CD4-positive, alpha-beta T cell treated with Interleukin-4 for 1 hour (primary cell): Measurements from ENCODE around the gene S1PR3.

Source experiments
- DNase-seq, 2 donors: peaks; one replicate each; pipeline ENCODE4 v3.0.0-alpha.2; 2020 to 2022

S1PR3 gene

DNA sequence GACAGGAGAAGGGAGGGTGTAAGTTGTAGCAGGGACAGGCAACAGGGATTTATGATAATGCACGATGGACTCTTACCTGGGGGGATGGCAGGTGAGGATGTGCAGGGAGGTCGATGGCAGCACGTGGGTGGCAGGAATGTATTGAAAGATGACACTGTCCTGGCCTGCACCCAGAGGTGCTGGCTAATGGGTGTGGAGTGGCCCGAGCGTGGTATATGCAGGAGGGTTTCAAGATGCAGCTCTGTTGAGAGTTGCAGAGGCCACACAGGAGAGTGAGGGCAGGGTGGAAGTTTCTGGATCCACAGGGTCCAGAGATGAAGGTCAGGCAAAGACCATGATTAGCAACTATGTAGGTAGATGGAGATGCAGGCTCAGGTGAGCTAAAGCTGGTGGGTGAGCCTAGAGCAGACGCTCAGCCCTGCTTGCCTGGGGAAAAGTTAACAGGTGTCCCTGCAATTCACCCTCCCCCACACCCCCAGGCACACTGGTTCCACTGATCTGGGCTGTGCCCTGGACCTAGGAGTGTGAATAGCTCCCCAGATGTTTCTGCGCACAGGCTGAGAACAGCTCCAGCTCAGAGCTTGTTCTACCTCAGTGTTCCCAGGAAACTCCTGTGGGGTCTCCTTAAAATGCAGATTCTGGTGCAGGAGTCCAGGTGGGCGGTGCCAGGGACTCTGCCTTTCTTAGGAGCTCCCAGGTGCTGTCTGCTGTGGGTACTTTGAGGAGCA, 21.5 kb upstream of the S1PR3 start:
- DNase-seq: no peak

DNA sequence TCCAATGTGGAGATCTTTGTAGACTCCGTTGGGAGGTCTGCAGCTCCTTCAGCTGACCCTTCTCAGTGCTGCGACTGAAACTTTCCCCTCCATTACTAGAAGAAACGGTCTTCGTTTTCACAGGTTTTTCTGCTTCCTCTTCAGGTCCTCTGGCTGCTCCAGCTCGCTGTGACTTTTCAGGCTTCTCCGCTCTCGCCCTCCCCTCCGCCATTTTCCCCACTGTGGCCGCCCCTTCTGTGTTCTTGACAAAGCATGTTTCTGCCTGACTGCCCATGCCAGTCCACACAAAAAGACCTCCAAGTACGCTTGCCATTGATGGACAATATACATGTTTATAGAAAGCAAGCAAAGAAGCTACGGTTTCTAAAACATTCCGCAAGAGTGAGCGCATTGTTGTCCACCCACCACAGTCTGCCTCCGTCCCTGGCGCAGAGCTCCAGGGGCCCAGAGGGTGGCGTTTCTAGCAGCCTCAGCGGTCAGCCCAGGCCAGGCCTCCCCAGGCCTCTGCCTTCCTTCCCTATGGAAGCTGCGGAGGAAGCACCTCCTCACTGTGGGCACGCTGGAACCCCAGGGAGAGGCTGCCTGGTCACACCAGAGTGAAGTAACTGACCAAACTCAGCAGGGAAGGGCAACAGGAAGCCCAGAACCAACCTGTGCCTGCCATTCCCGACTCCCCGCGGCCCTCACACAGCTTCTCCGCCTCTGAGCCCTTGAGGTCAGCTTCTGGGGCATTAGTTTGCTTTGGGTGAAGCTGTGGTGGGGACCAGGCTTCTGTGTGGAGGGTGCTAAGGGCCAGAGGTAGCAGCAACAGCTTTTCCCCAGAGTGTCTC, 19.9 kb upstream of the S1PR3 start:
- DNase-seq: no peak

DNA sequence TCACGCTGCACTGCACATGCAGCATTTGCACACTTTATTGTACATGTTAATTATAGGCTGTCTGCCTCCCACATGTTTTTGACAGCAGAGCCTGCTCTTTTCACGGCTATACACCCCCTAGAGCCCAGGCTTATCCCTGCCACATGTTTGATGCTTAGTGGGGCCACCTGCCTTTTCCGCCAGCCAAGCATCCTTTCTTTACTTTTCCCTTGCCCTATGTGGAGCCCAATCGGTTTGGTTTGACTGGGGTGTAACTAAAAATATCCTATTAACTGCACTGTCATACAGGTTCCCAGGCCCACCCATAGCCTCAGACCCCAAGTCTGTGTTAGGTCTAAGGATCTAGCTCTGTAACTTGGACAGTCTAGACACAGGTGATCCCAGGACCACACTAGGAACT, 18.9 kb upstream of the S1PR3 start:
- DNase-seq: no peak

DNA sequence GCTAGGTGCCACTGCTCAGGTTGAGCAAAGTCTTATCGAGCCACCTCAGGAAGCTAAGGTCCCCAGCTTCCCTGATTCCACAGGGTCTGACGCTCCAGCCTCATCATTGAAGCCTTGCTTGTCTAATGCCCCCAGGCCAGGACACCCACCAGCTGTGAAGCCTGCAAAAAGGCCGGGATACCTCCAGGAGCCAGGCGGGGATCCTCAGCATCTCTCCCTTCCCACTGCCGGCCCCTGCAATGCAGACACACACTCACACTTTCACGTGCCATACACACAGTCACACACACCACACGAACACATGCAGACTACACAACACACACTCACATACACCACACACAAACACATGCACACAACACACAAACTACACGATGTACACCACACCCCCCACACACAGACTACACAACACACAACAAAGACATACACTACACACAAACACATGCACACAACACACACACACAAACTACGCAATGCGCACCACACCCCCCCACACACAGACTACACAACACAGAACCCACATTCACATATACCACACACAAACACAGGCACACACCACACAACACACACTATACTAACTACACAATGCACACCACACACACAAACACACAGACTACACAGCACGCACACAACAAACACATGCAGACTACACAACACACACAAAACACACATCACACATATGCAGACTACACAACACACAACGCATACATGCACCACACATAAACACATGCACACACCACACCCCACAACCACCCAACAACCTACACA, 17.8 kb upstream of the S1PR3 start:
- DNase-seq: no peak

DNA sequence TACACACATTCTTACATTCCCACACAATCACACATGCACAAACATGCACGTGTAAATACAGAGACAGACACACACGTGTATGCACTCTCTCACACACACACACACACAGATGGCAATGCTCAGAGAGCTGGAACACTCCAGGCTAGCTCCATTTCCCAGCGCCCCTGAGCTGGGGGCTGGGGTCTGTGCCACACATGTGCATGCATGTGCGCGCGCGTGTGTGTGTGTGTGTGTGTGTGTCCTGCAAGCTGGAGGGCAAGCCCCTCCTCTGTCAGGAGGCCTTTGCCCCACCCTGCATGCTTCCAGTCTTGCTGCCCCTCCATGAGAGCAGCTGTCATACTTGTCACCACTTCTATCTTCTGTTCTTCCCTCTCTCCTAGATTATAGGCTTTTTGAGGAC, 16.6 kb upstream of the S1PR3 start:
- no peak for DNase-seq

DNA sequence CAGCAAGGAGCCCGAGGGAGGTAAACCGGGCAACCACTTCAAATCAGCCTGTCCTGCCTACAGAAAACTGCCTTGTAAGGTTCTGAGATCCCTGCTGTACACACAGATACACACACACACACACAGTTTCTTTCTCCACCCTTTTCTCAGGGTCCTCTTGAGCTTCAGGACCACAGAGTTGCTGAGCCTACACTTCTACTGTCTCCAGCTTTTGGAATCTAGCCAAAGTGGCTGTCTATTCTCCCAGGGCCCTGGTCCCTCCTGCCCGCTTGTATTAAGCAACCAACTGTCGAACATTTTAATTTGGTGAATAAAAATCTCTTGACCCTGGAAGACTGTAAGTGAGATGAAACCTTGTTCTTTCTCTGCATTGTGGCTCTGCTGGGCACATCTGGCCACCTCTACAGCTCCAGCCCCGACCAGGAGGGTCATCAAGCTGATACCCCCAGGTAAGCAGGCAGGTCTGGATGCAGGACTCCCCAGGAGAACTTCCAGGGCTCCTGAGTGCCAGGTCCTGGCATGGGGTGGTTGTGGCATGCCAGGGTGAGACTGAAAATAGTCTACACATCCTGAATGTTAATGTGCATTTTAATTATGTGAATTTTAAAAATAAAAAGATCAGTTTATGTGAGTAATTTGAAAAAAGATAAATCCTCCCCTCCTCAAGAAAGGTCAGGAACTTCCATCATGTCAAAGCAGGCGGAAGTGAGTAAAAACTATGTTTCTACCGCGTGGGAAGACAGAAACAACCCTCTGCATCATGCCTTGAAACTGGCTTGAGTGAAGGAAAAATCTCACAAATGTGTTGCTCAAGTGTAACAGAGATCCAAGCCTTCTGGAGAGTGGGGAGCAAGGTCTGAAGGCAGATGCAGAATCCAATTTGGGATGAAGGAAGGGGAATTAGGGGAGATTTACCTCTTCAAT, 15.0 kb upstream of the S1PR3 start:
- DNase-seq: no peak

DNA sequence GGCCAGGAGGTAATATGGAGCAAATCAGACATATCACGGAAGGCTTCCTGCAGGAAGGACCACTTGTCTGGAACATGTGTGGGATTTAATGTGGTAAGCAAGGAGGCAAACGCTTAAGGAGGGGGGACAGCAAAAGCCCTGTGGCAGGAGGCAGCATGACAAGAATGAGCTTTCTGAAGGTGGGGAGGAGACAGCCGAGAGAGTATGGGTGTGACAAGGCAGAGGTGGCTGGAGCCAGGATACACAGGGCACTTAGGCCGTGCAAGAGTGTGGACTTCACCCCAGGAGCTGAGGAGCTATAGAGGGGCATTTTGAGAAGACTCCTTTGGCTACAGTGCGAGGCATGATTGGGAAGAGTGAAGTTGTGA, 14.4 kb upstream of the S1PR3 start:
- DNase-seq: no peak

DNA sequence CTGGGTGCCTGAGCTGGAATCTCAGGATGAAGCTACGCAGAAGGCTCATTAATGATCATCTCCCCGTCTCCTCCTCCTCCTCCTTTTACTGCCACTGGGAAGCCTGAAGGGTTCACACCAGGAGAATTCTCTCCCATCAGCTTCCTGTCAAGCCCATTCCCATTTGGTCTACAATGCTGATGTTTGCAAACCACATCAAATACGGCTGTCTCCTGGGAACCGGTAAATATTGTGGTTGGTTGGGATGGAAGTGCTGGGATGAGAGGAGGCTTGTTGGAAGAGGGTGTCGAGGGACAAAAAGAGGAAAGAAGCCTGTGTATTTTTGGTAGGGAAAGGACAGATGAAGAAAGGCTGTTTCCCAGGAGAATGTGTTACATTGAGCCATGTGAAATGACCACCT, 13.2 kb upstream of the S1PR3 start:
- no peak for DNase-seq

DNA sequence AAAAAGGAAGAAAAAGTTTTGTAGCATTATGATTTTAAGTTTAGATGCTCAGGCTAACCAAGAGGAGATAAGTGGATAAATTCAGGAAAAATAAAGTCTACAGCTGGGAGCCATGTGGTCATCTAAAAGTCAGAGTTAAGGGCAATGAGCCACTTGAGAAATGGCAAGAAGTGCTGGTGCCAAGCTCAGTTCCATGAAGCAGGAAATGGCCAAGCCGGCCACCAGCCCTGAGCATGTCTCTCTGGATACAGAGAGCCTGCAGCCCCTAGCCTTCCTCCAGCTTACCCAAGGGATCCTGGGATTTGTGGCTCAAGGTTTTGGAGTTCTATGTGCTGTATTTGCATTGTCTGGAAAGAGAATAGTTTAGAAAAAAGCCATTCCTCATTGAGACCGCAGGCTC, 12.2 kb upstream of the S1PR3 start:
- no peak for DNase-seq

DNA sequence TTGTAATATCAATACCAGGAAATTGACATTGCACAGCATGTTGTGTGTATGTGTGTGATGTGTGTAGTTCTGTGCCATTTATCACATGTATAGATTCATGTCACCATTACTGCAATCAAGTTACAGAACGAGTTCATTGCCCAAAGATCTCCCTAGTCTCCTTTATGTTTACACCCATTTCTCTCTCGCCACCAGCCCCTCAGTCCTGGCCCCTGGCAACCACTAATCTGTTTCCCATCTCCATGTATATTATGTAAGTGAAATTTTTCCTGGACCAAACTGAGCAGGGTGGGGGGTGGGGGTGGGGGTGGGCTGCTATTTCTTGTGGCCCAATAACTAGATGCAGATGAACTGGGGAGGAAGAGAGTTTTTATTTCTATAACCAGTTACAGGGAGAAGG, 11.5 kb upstream of the S1PR3 start:
- DNase-seq: no peak

DNA sequence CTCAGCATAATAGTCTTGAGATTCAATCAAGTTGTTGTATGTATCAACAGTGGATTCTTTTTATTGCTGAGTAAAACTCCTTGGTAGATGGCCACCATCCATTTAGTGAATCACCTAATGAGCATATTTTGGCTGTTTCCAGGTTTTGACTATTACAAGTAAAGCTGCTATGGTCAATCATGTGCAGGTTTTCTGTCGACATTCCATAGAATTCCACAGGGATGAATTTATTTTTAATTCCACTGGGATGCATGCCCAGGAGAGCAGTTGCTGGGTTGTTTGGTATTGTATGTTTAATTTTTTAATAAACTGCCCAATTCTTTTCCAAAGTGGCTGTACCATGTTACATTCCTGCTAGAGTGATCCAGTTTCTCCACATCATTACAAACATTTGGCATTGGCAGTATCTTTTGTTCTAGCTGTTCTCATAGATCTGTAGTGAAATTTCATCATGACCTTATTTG, 10.5 kb upstream of the S1PR3 start:
- no peak for DNase-seq

DNA sequence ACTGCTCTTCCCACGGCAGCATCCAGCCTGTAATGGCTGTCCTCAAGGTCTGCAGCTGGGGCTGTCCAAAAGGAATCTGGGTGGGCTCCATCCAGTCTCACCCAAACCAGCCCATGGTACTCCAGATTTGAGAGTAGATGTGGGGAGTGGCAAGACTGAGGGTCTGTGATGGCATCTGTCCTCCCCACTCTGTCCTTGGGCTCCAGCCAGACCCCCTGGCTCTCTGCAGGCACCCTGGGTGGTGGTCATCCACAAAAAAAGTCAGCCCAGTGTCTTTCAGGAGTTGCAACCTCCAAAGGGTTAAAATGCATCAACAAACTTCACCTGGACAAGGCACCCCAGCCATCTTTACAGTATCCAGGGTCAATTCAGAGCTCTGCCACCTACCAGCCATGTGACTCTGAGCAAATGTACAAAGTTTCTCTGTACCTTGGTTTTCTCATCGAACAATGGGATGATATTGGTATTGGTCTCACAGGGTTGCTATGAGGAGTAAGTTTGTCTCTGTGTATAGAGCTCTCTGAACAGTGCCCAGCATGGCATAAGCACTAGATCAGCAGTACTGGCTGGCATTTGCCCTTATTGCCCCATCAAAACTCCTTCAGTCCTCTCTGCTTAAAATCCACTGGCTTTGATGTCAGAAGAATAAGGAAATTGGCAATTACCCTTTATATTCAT, 7.3 kb upstream of the S1PR3 start:
- DNase-seq: no peak

DNA sequence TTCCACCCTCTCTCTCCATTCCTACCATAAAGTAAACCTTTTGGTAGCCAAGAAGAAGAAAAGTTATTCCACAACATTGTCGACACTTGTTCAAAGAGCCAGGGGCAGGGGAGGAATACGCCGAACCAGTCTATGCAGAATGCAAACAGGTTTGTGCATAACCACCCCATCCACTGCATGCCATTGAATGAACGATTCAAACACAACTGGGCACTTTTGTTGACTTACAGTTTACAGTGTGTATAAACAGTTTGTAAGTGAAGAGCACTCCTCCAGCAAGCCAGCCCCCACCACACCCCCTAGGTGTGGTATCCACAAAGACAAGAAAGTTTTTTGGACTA, 6.8 kb upstream of the S1PR3 start:
- DNase-seq: no peak

DNA sequence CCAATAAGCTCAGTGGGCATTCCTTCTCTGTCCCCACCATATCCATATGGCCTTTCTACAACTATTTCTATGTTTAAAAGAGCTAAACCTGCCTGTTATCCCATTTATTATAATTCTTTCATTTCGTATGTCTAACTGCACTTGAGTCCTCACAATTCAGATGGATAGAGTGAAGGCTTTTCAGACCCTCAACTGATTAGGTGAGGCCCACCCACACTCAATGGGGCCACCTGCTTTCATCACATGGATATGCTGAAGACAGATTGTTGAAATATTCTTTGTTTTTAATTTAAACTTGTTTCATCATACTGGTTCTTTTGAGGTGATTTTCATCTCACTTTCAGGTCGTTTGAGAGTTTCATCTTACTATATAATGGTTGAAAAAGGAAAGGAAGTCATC, 5.7 kb upstream of the S1PR3 start:
- DNase-seq: no peak

DNA sequence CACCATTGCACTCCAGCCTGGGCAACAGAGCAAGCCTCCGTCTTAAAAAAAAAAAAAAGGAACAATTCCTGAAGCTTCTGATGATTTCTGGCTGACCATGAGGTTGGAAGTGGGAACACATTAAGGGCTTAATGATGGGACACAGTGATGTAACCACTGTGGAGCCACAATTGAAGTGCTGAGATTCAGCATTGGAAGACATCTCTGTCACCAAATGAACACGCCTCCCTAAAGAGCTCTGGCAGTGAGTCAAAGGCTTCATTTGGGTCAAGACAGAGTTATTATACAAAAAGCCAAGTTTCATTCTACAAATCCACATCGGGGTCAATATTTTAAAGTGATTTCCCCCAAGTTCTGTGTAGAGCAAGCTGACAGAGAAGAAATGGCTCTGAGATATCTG, 4.5 kb upstream of the S1PR3 start:
- no peak for DNase-seq

DNA sequence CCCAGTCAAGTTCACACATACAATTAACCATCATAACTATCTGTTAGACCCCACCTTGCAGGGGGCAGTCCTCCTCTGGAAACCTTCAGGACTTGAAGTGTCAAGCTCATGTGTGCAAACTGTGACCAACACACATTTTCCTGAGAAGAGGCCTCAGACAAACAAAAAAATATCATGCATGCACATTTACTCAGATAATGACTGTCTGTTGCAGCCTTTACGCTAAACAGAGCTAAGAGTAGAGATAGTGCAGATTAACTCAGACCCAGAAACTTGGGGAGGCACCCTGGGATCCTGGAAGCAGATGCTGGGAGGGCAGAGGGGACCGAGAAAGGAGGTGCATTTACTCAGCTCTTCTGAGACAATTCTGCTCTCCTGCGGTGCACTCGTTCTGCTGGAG, 3.6 kb upstream of the S1PR3 start:
- no peak for DNase-seq

DNA sequence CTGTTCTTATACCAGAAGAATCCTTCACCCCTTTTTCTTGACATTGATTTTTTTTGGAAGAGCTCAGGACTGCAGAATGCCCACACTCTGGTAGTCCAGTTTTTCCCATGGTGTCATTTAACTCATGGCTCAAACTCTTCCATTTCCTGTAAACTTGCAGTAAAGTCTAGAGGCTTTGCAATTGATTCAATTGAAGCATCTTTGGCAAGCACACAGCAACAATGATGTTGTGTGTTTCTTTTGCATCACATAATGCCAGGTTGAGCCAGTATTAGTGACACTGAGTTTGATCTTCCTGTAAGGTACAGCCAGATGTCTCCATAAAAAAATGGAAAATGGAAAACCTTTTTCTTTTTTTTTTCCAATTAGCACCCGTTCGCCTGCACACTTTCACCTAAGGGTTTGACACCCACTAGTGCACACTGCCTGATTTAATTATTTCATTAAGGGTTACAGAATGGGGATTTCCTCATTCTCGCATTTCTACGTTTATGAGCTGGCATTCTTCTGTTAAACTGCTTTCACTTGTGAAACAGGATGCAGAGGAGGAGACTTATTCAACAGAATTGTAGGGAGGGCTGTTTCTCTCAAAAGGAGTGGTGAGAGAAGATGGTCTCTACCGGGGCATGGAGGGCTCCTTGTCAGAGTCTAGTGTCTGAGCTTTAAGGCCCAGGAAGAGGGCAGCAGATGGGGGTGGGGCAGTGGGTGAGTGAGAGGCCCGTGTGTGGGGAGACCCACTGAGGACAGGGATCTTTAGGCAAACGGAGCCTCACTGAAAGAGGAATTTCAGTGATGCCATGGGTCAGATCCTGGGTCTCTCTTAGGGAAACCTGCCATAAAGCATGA, 2.2 kb upstream of the S1PR3 start:
- peak in 1 of 2 donors; percentile 17 for DNase-seq

DNA sequence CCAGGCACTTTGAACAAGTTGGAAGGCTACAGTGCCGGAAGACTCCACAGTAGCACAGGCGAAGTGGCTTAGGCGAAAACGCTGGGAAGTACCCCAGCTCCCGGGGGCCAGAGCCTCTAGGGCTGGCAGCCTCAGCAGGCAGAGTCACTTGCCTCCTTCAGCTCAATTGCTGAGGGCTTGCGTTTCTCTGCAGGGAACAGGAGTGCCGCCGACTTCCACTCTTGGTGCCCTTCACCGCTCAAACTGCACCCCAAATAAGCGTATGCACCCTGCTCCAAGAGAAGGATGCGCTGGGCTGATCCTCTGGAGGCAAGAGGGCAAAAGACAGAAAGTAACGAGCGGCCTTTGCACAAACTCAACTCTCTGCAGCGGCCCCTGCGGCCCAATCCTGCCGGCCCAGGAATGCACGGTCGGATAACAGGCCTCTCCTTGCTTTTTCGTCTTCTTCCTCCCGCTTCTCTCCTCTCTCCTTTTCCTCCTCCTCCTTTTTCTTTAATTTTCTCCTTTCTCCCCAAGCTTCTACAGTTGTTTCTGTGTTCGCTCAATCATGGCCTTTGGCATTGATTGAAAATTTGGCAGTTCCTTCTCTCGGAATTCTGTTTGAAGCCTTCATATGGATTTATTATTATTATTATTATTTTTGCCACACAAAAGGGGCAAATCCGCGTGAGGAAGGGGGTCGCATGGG, 1.1 kb upstream of the S1PR3 start:
- no peak for DNase-seq

DNA sequence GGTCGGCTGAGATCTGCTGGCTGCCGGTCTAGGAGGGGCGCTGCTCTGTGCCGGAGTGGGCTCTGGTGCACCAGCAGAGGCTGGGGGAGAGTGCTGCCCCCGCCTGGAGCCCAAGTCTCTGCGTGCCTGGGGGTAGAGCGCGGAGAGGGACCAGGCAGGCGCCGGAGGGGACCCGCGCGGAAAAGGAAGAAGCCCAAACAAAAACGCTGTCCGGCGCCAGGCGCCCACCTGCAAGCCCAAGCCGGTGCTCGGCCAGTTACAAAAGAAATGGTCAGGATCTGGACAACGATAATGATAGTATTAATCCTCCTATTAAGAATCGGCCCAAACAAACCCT, 571 bp upstream of the S1PR3 start:
- no peak for DNase-seq

DNA sequence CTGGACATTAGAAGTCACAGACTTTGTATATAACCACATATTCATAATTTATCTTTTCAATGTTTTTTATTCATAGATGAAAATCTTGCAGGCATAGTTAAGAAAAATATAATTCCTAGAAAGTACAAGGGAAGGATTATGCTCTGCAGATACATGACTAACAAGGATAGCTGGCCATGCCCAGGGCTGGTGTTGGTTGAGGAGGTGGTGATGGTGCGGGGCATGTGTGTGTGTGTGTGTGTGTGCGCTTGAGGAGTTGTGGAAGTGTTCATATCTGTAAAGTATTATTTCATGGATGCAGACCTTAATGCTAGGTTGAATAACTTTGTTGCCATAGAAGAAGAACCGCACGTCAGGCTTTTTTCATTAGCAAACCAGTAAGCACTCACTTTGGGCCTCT, 1.3 kb downstream of the S1PR3 start:
- no peak for DNase-seq

DNA sequence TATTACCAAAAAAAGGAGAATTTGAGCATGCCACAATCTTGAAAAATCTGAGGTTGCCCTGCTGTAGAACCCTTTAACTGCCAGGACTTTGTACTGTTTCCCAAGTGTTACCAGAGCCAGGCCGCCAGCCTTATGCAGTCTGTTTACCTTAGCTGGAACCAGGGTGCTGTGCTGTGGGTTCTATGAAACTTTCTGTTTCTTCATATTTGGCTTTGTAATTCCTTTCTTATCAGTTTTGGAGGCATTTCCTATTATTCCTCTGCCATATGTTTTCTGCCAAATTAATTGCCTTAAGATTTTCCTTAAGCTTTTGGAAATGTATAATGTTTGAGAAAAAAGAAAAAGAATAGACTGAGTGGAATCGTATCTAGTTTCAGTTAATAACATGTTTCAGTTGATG, 2.1 kb downstream of the S1PR3 start:
- no peak for DNase-seq
